Smooth muscle cell (in vitro differentiated cells): Measurements from ENCODE around the gene GIMAP2. TPM values are rescaled to one million over a fixed set of nuclear protein-coding genes. Genes with fewer than 3 reads are reported as not detected.

Experiments used
- DNase-seq: peaks from one replicate; lab custom pipeline; 2025; ENCODE audit not compliant: unreplicated experiment; lab: John Stamatoyannopoulos, UW
- H2AFZ ChIP-seq: fragments of 200-600 bp; sonication (generic); 2 replicates; pipeline ENCODE4 v1.6.0; 2016; ENCODE audit warnings: antibody characterized with exemption, low read depth, mild to moderate bottlenecking
- H3F3A ChIP-seq: fragments of 200-600 bp; sonication (generic); 2 replicates; pipeline ENCODE4 v1.6.0; 2017; ENCODE audit warnings: antibody characterized with exemption, low read depth
- H3K27ac ChIP-seq: fragments of 200-600 bp; sonication (generic); 2 replicates; pipeline ENCODE4 v1.5.1; 2016; ENCODE audit warnings: low read depth, mild to moderate bottlenecking
- H3K27me3 ChIP-seq: fragments of 200-600 bp; sonication (generic); 2 replicates; pipeline ENCODE4 v1.6.1; 2016; ENCODE audit warnings: low read depth, mild to moderate bottlenecking
- H3K36me3 ChIP-seq: fragments of 200-600 bp; sonication (generic); 2 replicates; pipeline ENCODE4 v1.5.1; 2016; ENCODE audit warnings: low read depth
- H3K4me1 ChIP-seq: fragments of 200-600 bp; sonication (generic); 2 replicates; pipeline ENCODE4 v1.5.1; 2016; ENCODE audit warnings: low read depth
- H3K4me2 ChIP-seq: fragments of 200-600 bp; sonication (generic); 2 replicates; pipeline ENCODE4 v1.6.0; 2016; ENCODE audit warnings: mild to moderate bottlenecking
- H3K4me3 ChIP-seq: fragments of 200-600 bp; sonication (generic); 2 replicates; pipeline ENCODE4 v1.5.1; 2016; ENCODE audit warnings: mild to moderate bottlenecking
- H3K79me2 ChIP-seq: fragments of 200-600 bp; sonication (generic); 2 replicates; pipeline ENCODE4 v1.6.0; 2016; ENCODE audit warnings: low read depth, mild to moderate bottlenecking
- H3K9ac ChIP-seq: fragments of 200-600 bp; sonication (generic); 2 replicates; pipeline ENCODE4 v1.6.0; 2016; ENCODE audit warnings: low read depth
- H3K9me3 ChIP-seq: fragments of 200-600 bp; sonication (generic); replicated peaks from 2 replicates; pipeline ENCODE4 v1.5.1; 2016; ENCODE audit warnings: low read depth
- H4K20me1 ChIP-seq: fragments of 200-600 bp; sonication (generic); 2 replicates; pipeline ENCODE4 v1.6.0; 2016; ENCODE audit warnings: low read depth
- WGBS: methylation state at CpG from one replicate; pipeline ENCODE4 v1.1.7; 2016; ENCODE audit warnings: low lambda C conversion rate; 5-methylcytosine and 5-hydroxymethylcytosine counted together
- polyA plus RNA-seq: library from polyadenylated mRNA; unstranded; fragments of >200 nt; fragmentation: Nextera tagmentation; extraction: Ambion mirVana; gene quantifications from 2 replicates; pipeline ENCODE4 v1.2.1, GENCODE V29; 2016
- total RNA-seq: library from RNA; depleted of rRNA; stranded (reverse); fragments of >200 nt; gene quantifications from 2 replicates; pipeline ENCODE4 v1.2.3, GENCODE V29; 2014
- TF ChIP-seq, protein P1 (sequence below): fragments of 200-600 bp; sonication (generic); IDR thresholded peaks from 2 replicates; pipeline ENCODE4 v1.5.1; 2017; ENCODE audit warnings: borderline replicate concordance, mild to moderate bottlenecking, antibody characterized with exemption; ENCODE audit not compliant: insufficient read depth, poor library complexity, severe bottlenecking

Gene GIMAP2
- total RNA-seq (not detected in 2 replicates), polyA plus RNA-seq (0.14 TPM in 1 of 2 replicates, not detected in the other)

DNA sequence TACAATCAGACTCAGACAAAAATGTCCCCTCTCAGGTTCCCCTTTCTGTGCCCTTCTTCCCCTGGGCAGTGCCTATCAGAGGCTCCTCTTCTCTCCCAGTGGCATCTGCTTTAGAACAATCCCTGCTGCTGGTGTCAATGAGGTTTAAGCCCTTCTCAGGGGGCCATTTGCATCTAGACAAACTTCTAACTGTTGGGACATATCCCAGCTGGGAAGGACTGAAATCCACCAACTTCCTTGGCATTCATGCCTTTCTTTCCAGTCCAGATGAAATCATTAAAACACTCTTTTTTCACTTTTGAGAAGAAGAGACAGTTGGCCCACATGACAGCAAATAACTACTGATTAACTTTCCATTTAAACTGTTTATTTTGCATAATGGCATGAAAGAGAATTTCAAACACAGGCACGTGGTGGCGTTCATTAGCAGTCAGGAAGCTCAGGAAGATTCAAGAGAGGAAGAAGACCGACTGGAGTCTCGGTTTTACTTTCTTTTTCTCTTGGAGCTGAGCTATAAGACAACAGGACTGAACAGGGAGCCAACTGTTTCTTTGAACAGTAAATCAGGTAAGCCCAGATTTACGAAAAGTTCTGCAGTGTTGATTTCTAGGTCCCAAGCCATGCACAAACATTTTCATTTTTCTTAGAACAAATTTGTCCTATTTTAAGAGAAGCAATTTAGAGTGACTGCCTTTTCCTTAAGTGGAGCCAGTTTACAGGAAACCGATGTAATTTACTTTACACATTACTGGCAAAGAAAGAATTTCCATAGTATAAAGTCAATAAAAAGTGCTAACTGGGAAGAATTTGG lies at the start of gene GIMAP2:
TSS of gene GIMAP2 (plus strand) at position 488 of the 811 bp plus-strand sequence. CDS start 1,354 bp downstream, outside the sequence.
- Histone ChIP-seq H3K4me1 (no peaks in the 10 kb centered on the region), H3K27me3 (no peaks in the 10 kb centered on the region), H3K9ac (no peak within 1 kb of the TSS), H3K4me3 (peak within 1 kb of the TSS; percentile 34), H4K20me1 (no peaks in the 10 kb centered on the region), H3K79me2 (no peaks in the 10 kb centered on the region), H3K36me3 (no peaks in the 10 kb centered on the region), H2AFZ (peak within 1 kb of the TSS; percentile 37), H3K27ac (no peak within 1 kb of the TSS), H3F3A (no peaks in the 10 kb centered on the region), H3K4me2 (peak within 1 kb of the TSS; percentile 44), H3K9me3 (no peaks in the 10 kb centered on the region)
- 49% methylated on average over 6 of the region's 6 CpGs for WGBS
- TF ChIP-seq, protein P1, sequence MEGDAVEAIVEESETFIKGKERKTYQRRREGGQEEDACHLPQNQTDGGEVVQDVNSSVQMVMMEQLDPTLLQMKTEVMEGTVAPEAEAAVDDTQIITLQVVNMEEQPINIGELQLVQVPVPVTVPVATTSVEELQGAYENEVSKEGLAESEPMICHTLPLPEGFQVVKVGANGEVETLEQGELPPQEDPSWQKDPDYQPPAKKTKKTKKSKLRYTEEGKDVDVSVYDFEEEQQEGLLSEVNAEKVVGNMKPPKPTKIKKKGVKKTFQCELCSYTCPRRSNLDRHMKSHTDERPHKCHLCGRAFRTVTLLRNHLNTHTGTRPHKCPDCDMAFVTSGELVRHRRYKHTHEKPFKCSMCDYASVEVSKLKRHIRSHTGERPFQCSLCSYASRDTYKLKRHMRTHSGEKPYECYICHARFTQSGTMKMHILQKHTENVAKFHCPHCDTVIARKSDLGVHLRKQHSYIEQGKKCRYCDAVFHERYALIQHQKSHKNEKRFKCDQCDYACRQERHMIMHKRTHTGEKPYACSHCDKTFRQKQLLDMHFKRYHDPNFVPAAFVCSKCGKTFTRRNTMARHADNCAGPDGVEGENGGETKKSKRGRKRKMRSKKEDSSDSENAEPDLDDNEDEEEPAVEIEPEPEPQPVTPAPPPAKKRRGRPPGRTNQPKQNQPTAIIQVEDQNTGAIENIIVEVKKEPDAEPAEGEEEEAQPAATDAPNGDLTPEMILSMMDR: no peak
- DNase-seq: no peak

DNA sequence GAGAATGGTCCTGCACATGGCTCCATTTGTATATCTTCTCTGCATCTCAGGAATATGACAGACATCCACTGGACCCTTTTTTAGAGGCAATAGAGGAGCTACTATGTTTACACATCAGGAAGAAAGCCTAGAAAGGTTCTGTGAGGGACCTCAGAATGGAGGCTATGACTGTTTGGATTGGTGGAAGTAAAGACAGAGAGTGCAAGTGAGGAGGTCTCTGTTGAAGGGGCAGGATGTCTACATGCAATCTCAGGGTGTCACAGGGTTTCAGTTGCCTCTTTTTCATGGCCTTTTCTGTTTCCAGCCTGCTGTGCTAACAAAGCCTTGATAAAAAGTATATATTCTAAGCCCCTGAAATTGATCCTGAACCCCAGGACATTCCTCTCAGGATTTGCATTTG lies 43.7 kb upstream of the GIMAP2 start:
- no peaks in the 10 kb centered on the region for H4K20me1 ChIP-seq
- TF ChIP-seq, protein P1: no peak
- H3K4me3 ChIP-seq: no peak overlapping the region
- no peak overlapping the region for H3K27ac ChIP-seq
- H3K4me1 ChIP-seq: no peaks in the 10 kb centered on the region
- no peaks in the 10 kb centered on the region for H3K36me3 ChIP-seq
- no peaks in the 10 kb centered on the region for H3K9me3 ChIP-seq
- no peaks in the 10 kb centered on the region for H3K79me2 ChIP-seq
- no peak overlapping the region for H2AFZ ChIP-seq
- no peaks in the 10 kb centered on the region for H3F3A ChIP-seq
- H3K27me3 ChIP-seq: no peaks in the 10 kb centered on the region
- DNase-seq: no peak
- H3K4me2 ChIP-seq: no peak overlapping the region
- H3K9ac ChIP-seq: no peak overlapping the region

DNA sequence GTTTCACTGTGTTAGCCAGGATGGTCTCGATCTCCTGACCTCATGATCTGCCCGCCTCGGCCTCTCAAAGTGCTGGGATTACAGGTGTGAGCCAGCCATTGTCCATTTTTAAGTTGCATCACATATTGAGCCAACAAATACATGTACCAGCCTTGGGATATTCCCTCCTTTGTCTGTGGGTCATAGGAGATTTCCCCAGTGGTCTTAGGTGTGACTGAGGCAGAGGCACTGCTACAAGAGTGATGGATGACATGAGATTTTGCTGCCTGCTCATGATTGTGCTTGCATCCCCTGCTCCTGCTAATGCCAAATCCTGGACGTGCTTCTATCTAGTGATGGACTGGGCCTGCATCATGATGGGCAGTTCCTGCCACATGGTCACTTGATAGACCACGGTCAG lies 42.6 kb upstream of the GIMAP2 start:
- no peak for DNase-seq
- Histone ChIP-seq H3K4me2 (no peak overlapping the region), H3K4me3 (no peak overlapping the region), H3K79me2 (no peaks in the 10 kb centered on the region), H3K27ac (no peak overlapping the region), H3K36me3 (no peaks in the 10 kb centered on the region), H3F3A (no peaks in the 10 kb centered on the region), H4K20me1 (no peaks in the 10 kb centered on the region), H3K4me1 (no peaks in the 10 kb centered on the region), H3K27me3 (no peaks in the 10 kb centered on the region), H3K9me3 (no peaks in the 10 kb centered on the region), H3K9ac (no peak overlapping the region), H2AFZ (no peak overlapping the region)
- WGBS: 80% methylated on average over 5 of the region's 5 CpGs
- TF ChIP-seq, protein P1: no peak
